Tibial artery (tissue), 4 donors: Measurements from ENCODE around the gene CBARP.
"Not testable (repeated sequence)": the region's sequence is repeated elsewhere in the genome, so short reads cannot be mapped to it uniquely, and the experiment has no call there.

ENCODE experiments used
- DNase-seq, 2 donors: peaks; one replicate each; pipeline ENCODE4 v3.0.0-alpha.2; 2019
- H3K27ac ChIP-seq, 2 donors: fragments of 200-600 bp; sonication (generic) in 1 of 2; 1 replicate in 1 of 2; 2 replicates in 1 of 2; pipeline ENCODE4 v1.5.1; 2018 to 2019; ENCODE audit warnings: mild to moderate bottlenecking in 1 of 2
- H3K27me3 ChIP-seq, 2 donors: fragments of 200-600 bp; sonication (generic) in 1 of 2; one replicate each; pipeline versions ENCODE4 v1.5.1 to v1.6.0; 2016 to 2019
- H3K36me3 ChIP-seq, 3 donors: fragments of 200-600 bp; sonication (generic) in 2 of 3; one replicate each; pipeline ENCODE4 v1.5.1; 2016 to 2019; ENCODE audit warnings: mild to moderate bottlenecking in 2 of 3
- H3K4me1 ChIP-seq, 4 donors: fragments of 200-600 bp; sonication (generic) in 2 of 4; 1 replicate in 3 of 4; 2 replicates in 1 of 4; pipeline ENCODE4 v1.5.1; 2016 to 2019
- H3K4me3 ChIP-seq, 2 donors: fragments of 200-600 bp; sonication (generic) in 1 of 2; 1 replicate in 1 of 2; 2 replicates in 1 of 2; pipeline ENCODE4 v1.5.1; 2018 to 2019; ENCODE audit warnings: mild to moderate bottlenecking in 2 of 2
- H3K9me3 ChIP-seq, 3 donors: fragments of 200-600 bp; sonication (generic) in 1 of 3; one replicate each; pipeline ENCODE4 v1.5.1; 2016 to 2019
- CTCF ChIP-seq, 2 experiments: fragments of 200-600 bp in 1 of 2; fragments of 450-650 bp in 1 of 2; IDR thresholded peaks; one replicate each; pipeline ENCODE4 v1.5.1; 2017 to 2019; ENCODE audit warnings: antibody characterized with exemption in 2 of 2, mild to moderate bottlenecking in 1 of 2, moderate library complexity in 1 of 2
- intact Hi-C: fragments of 100-400 bp; cut with DNase I; formaldehyde crosslinking; loops from one replicate; pipeline ENCODE4 v1.15.0; 2023; ENCODE audit warnings: low total_unique reads

The CBARP gene

GRCh38 chr19:1247748-1248138, 9.9 kb upstream of the CBARP start:
- intact Hi-C loops: no loop called here
- H3K27ac ChIP-seq: peak overlapping the region; percentile 98 to 99
- peaks cover 4 to 15% (median 14%) of the 10 kb centered on the region in 3 donors for H3K36me3 ChIP-seq
- peak overlapping the region; percentile 67 to 94 for H3K4me3 ChIP-seq
- no peaks in the 10 kb centered on the region for H3K27me3 ChIP-seq
- H3K4me1 ChIP-seq: peaks cover 4 to 67% (median 60%) of the 10 kb centered on the region in 4 donors
- TF ChIP-seq CTCF (IDR thresholded peaks at IDR 0.05): no peak
- H3K9me3 ChIP-seq: no peaks in the 10 kb centered on the region
- DNase-seq: no peak

GRCh38 chr19:1246265-1247087, 8.7 kb upstream of the CBARP start:
- intact Hi-C loops, H3K4me3 ChIP-seq, H3K27me3 ChIP-seq, DNase-seq, H3K36me3 ChIP-seq, H3K9me3 ChIP-seq: not testable (repeated sequence)
- peaks cover 4 to 63% (median 60%) of the 10 kb centered on the region in 4 donors for H3K4me1 ChIP-seq
- peak overlapping the region; percentile 98 to 99 for H3K27ac ChIP-seq

- peaks cover 0 to 5% (median 4%) of the 10 kb centered on the region in 3 donors for H3K36me3 ChIP-seq
- peak in 1 of 2 donors; percentile 96 for DNase-seq
- intact Hi-C loops: no loop called here
- peaks cover 11 to 69% (median 65%) of the 10 kb centered on the region in 4 donors for H3K4me1 ChIP-seq
- H3K27me3 ChIP-seq: no peaks in the 10 kb centered on the region
- H3K9me3 ChIP-seq: no peaks in the 10 kb centered on the region
- TF ChIP-seq CTCF (IDR thresholded peaks at IDR 0.05): no peak
- H3K27ac ChIP-seq: peak overlapping the region; percentile 98 to 99
- H3K4me3 ChIP-seq: peak overlapping the region; percentile 6 to 32
Observed at GRCh38 chr19:1245494-1246264, 7.9 kb upstream of the CBARP start.

- Histone ChIP-seq H3K27ac (peak overlapping the region; percentile 98 to 99), H3K9me3 (no peaks in the 10 kb centered on the region), H3K4me1 (peaks cover 15 to 76% (median 72%) of the 10 kb centered on the region in 4 donors), H3K4me3 (peak overlapping the region; percentile 32 to 34), H3K27me3 (no peaks in the 10 kb centered on the region), H3K36me3 (peaks cover 0 to 4% (median 0%) of the 10 kb centered on the region in 3 donors)
- no peak for TF ChIP-seq CTCF (IDR thresholded peaks at IDR 0.05)
- intact Hi-C loops: loop anchor here (1.0 kb wide), 1 partner anchor 22 kb away; no protein-coding TSS in a partner anchor
- peak in 1 of 2 donors; percentile 95 for DNase-seq
Observed at GRCh38 chr19:1244693-1245451, 7.1 kb upstream of the CBARP start.

GRCh38 chr19:1243768-1244692, 6.2 kb upstream of the CBARP start:
- TF ChIP-seq CTCF (IDR thresholded peaks at IDR 0.05): peak; percentile 95 to 99
- peak overlapping the region; percentile 32 to 34 for H3K4me3 ChIP-seq
- peaks cover 0 to 4% (median 0%) of the 10 kb centered on the region in 3 donors for H3K36me3 ChIP-seq
- peak; percentile 86 to 94 for DNase-seq
- no peaks in the 10 kb centered on the region for H3K9me3 ChIP-seq
- intact Hi-C loops: loop anchor here (1.0 kb wide), 1 partner anchor 23 kb away; no protein-coding TSS in a partner anchor
- H3K27ac ChIP-seq: peak overlapping the region; percentile 98 to 99
- peaks cover 15 to 79% (median 74%) of the 10 kb centered on the region in 4 donors for H3K4me1 ChIP-seq
- H3K27me3 ChIP-seq: no peaks in the 10 kb centered on the region
